SK-N-SH (cell line): ENCODE results near the gene STAG2. TPM values are rescaled to one million over a fixed set of nuclear protein-coding genes. Genes with fewer than 3 reads are reported as not detected.

ENCODE experiments used
- CTCF ChIA-PET: fragments of 300-600, 350-600 bp; formaldehyde crosslinking; extraction: SDS; loops from one replicate; lab custom pipeline; 2021; lab: Yijun Ruan, JAX
- POLR2A ChIA-PET: fragments of 350-600 bp; sonication (Branson Sonifier 250); formaldehyde crosslinking; extraction: SDS; loops from one replicate; lab custom pipeline; 2020; ENCODE audit warnings: antibody characterized with exemption, inconsistent platforms; lab: Yijun Ruan, JAX
- DNase-seq: peaks from one replicate; pipeline ENCODE4 v3.0.0; 2012
- H2AFZ ChIP-seq: fragments of 200-600 bp; sonication (generic); 2 replicates; pipeline ENCODE4 v1.8.1; 2016; ENCODE audit warnings: antibody characterized with exemption, mild to moderate bottlenecking, low read depth
- H3F3A ChIP-seq: fragments of 200-600 bp; sonication (generic); replicated peaks from 2 replicates; pipeline ENCODE3; 2016; ENCODE audit warnings: antibody characterized with exemption, mild to moderate bottlenecking; ENCODE audit not compliant: insufficient read depth
- H3K27ac ChIP-seq, 2 experiments: fragments of 200-500 bp in 1 of 2; fragments of 200-600 bp in 1 of 2; sonication (Bioruptor generic) in 1 of 2; sonication (generic), shearing (Covaris generic) in 1 of 2; 2 replicates each; pipeline versions ENCODE4 v1.5.1 to v1.6.1; 2014 to 2016; ENCODE audit warnings: low read depth in 2 of 2, inconsistent platforms in 1 of 2, low read length in 1 of 2, mild to moderate bottlenecking in 1 of 2, mixed read lengths in 1 of 2
- H3K27me3 ChIP-seq: fragments of 200-600 bp; sonication (generic), shearing (Covaris generic); 2 replicates; pipeline ENCODE4 v1.6.1; 2016; ENCODE audit warnings: mixed run types; ENCODE audit not compliant: insufficient read depth
- H3K36me3 ChIP-seq, 2 experiments: fragments of 200-500 bp in 1 of 2; fragments of 200-600 bp in 1 of 2; sonication (Bioruptor generic) in 1 of 2; sonication (generic) in 1 of 2; replicated peaks in 1 of 2; 2 replicates each; pipeline versions ENCODE3 to v1.5.1; 2014 to 2016; ENCODE audit warnings: low read length in 1 of 2, mild to moderate bottlenecking in 1 of 2; ENCODE audit not compliant: insufficient read depth in 2 of 2, control insufficient read depth in 1 of 2
- H3K4me1 ChIP-seq, 2 experiments: fragments of 200-500 bp in 1 of 2; fragments of 200-600 bp in 1 of 2; sonication (Bioruptor generic) in 1 of 2; sonication (generic), shearing (Covaris generic) in 1 of 2; 2 replicates each; pipeline versions ENCODE4 v1.5.1 to v1.6.1; 2014 to 2016; ENCODE audit warnings: low read depth in 1 of 2, low read length in 1 of 2, mixed run types in 1 of 2; ENCODE audit not compliant: insufficient read depth in 2 of 2, control insufficient read depth in 1 of 2
- H3K4me2 ChIP-seq: fragments of 200-600 bp; sonication (generic), shearing (Covaris generic); 2 replicates; pipeline ENCODE4 v1.6.1; 2017; ENCODE audit warnings: mixed run types
- H3K4me3 ChIP-seq, 2 experiments: fragments of 200-500 bp in 1 of 2; fragments of 200-600 bp in 1 of 2; sonication (Bioruptor generic) in 1 of 2; sonication (generic), shearing (Covaris generic) in 1 of 2; 2 replicates each; pipeline versions ENCODE4 v1.5.1 to v1.8.1; 2014 to 2016; ENCODE audit warnings: low read depth in 2 of 2, inconsistent platforms in 1 of 2, low read length in 1 of 2, mild to moderate bottlenecking in 1 of 2, mixed read lengths in 1 of 2, moderate library complexity in 1 of 2
- H3K79me2 ChIP-seq: fragments of 200-600 bp; sonication (generic); 2 replicates; pipeline ENCODE4 v1.8.1; 2017; ENCODE audit warnings: mild to moderate bottlenecking; ENCODE audit not compliant: insufficient read depth
- H3K9ac ChIP-seq: fragments of 200-600 bp; sonication (generic); 2 replicates; pipeline ENCODE4 v1.6.1; 2017; ENCODE audit warnings: mixed run types
- H3K9me2 ChIP-seq: fragments of 200-600 bp; sonication (generic); 2 replicates; pipeline ENCODE4 v1.6.1; 2017; ENCODE audit warnings: mixed run types
- H3K9me3 ChIP-seq: fragments of 200-600 bp; sonication (generic); 2 replicates; pipeline ENCODE4 v1.6.1; 2017; ENCODE audit warnings: mixed run types, mild to moderate bottlenecking, moderate library complexity
- H4K20me1 ChIP-seq: fragments of 200-600 bp; sonication (generic); 2 replicates; pipeline ENCODE4 v1.6.1; 2017; ENCODE audit warnings: mild to moderate bottlenecking, mixed run types; ENCODE audit not compliant: insufficient read depth
- EZH2phosphoT487 ChIP-seq: fragments of 200-600 bp; sonication (generic); IDR thresholded peaks from 2 replicates; pipeline ENCODE4 v1.6.1; 2017; ENCODE audit warnings: low read depth, mixed run types, mild to moderate bottlenecking, antibody characterized with exemption, moderate library complexity, borderline replicate concordance
- FOSL2 ChIP-seq: IDR thresholded peaks from 2 replicates; pipeline ENCODE4 v1.4.0; 2012; ENCODE audit warnings: low read depth, mild to moderate bottlenecking, moderate library complexity, borderline replicate concordance
- GABPA ChIP-seq: IDR thresholded peaks from 2 replicates; pipeline ENCODE4 v1.4.0; 2012; ENCODE audit warnings: low read depth, mild to moderate bottlenecking
- GATA2 ChIP-seq: sonication (generic); formaldehyde crosslinking; IDR thresholded peaks from 2 replicates; pipeline ENCODE4 v1.5.0; 2020; ENCODE audit warnings: mild to moderate bottlenecking, missing genetic modification reagents
- JUND ChIP-seq: IDR thresholded peaks from 2 replicates; pipeline ENCODE4 v1.4.0; 2012
- NFIC ChIP-seq: IDR thresholded peaks from 2 replicates; pipeline ENCODE4 v1.4.0; 2012; ENCODE audit warnings: borderline replicate concordance
- POLR2AphosphoS5 ChIP-seq: IDR thresholded peaks from 2 replicates; pipeline ENCODE4 v1.6.1; 2012; ENCODE audit warnings: low read depth, low read length
- RCOR1 ChIP-seq: fragments of 150-350 bp; IDR thresholded peaks from 2 replicates; pipeline ENCODE4 v1.6.1; 2017; ENCODE audit warnings: antibody characterized with exemption, low read length
- RFX5 ChIP-seq: IDR thresholded peaks from 2 replicates; pipeline ENCODE4 v1.6.1; 2012; ENCODE audit warnings: mild to moderate bottlenecking, improper control_type of control experiment, low read length
- RXRA ChIP-seq: IDR thresholded peaks from 2 replicates; pipeline ENCODE4 v1.4.0; 2012; ENCODE audit warnings: low read depth, mild to moderate bottlenecking, borderline replicate concordance
- SIN3A ChIP-seq: IDR thresholded peaks from 2 replicates; pipeline ENCODE4 v1.6.1; 2012; ENCODE audit warnings: low read depth, mild to moderate bottlenecking, low read length, moderate library complexity, borderline replicate concordance
- SMC3 ChIP-seq: IDR thresholded peaks from 2 replicates; pipeline ENCODE4 v1.6.1; 2012; ENCODE audit warnings: low read depth, low read length, improper control_type of control experiment
- TAF1 ChIP-seq: IDR thresholded peaks from 2 replicates; pipeline ENCODE4 v1.6.1; 2012; ENCODE audit warnings: low read depth, mild to moderate bottlenecking, low read length, moderate library complexity, borderline replicate concordance
- TCF12 ChIP-seq: IDR thresholded peaks from 2 replicates; pipeline ENCODE4 v1.4.0; 2012
- TEAD4 ChIP-seq: IDR thresholded peaks from 2 replicates; pipeline ENCODE4 v1.4.0; 2012; ENCODE audit warnings: mild to moderate bottlenecking, borderline replicate concordance; ENCODE audit not compliant: insufficient read depth
- USF1 ChIP-seq: IDR thresholded peaks from 2 replicates; pipeline ENCODE4 v1.4.0; 2012; ENCODE audit warnings: low read depth, borderline replicate concordance
- YY1 ChIP-seq: IDR thresholded peaks from 2 replicates; pipeline ENCODE4 v1.4.0; 2012; ENCODE audit warnings: low read depth, mild to moderate bottlenecking
- ZBTB33 ChIP-seq: IDR thresholded peaks from 2 replicates; pipeline ENCODE4 v1.4.0; 2012; ENCODE audit warnings: low read depth, borderline replicate concordance
- WGBS: methylation state at CpG from one replicate; pipeline ENCODE4 v1.1.6; 2017; ENCODE audit warnings: low lambda C conversion rate; 5-methylcytosine and 5-hydroxymethylcytosine counted together
- polyA plus RNA-seq, 3 experiments: library from polyadenylated mRNA; depleted of rRNA; stranded (reverse); fragments of >200 nt; gene quantifications; 2 replicates each; pipeline ENCODE4 v1.2.3, GENCODE V29; 2012
- TF ChIP-seq, protein P1 (sequence below): fragments of 200-600 bp; sonication (generic); IDR thresholded peaks from 2 replicates; pipeline ENCODE4 v1.6.1; 2017; ENCODE audit warnings: antibody characterized with exemption, mild to moderate bottlenecking, moderate library complexity
- TF ChIP-seq, protein P2 (sequence below): IDR thresholded peaks from 2 replicates; pipeline ENCODE4 v1.6.1; 2012; ENCODE audit warnings: mild to moderate bottlenecking, low read depth, low read length, moderate library complexity

The STAG2 gene
- polyA plus RNA-seq, 1 of the 3 experiments (the other 2 are of a cell fraction) = 11.3 TPM

- ChIA-PET POLR2A (no interaction called here), CTCF (interaction anchor here (2.2 kb wide), 1 partner anchor 10 kb away, joined by 5 read pairs; no protein-coding TSS in a partner anchor)
- no peak overlapping the region for H3K4me3 ChIP-seq
- TF ChIP-seq RXRA (no peak), GABPA (no peak), TAF1 (no peak), TCF12 (no peak), ZBTB33 (no peak), POLR2AphosphoS5 (no peak), YY1 (no peak), NFIC (no peak), SMC3 (no peak), FOSL2 (no peak), RCOR1 (no peak), RFX5 (no peak), TEAD4 (no peak), EZH2phosphoT487 (no peak), SIN3A (no peak), USF1 (no peak), GATA2 (no peak), JUND (no peak)
- TF ChIP-seq, protein P1, sequence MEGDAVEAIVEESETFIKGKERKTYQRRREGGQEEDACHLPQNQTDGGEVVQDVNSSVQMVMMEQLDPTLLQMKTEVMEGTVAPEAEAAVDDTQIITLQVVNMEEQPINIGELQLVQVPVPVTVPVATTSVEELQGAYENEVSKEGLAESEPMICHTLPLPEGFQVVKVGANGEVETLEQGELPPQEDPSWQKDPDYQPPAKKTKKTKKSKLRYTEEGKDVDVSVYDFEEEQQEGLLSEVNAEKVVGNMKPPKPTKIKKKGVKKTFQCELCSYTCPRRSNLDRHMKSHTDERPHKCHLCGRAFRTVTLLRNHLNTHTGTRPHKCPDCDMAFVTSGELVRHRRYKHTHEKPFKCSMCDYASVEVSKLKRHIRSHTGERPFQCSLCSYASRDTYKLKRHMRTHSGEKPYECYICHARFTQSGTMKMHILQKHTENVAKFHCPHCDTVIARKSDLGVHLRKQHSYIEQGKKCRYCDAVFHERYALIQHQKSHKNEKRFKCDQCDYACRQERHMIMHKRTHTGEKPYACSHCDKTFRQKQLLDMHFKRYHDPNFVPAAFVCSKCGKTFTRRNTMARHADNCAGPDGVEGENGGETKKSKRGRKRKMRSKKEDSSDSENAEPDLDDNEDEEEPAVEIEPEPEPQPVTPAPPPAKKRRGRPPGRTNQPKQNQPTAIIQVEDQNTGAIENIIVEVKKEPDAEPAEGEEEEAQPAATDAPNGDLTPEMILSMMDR = no peak
- TF ChIP-seq, protein P2, sequence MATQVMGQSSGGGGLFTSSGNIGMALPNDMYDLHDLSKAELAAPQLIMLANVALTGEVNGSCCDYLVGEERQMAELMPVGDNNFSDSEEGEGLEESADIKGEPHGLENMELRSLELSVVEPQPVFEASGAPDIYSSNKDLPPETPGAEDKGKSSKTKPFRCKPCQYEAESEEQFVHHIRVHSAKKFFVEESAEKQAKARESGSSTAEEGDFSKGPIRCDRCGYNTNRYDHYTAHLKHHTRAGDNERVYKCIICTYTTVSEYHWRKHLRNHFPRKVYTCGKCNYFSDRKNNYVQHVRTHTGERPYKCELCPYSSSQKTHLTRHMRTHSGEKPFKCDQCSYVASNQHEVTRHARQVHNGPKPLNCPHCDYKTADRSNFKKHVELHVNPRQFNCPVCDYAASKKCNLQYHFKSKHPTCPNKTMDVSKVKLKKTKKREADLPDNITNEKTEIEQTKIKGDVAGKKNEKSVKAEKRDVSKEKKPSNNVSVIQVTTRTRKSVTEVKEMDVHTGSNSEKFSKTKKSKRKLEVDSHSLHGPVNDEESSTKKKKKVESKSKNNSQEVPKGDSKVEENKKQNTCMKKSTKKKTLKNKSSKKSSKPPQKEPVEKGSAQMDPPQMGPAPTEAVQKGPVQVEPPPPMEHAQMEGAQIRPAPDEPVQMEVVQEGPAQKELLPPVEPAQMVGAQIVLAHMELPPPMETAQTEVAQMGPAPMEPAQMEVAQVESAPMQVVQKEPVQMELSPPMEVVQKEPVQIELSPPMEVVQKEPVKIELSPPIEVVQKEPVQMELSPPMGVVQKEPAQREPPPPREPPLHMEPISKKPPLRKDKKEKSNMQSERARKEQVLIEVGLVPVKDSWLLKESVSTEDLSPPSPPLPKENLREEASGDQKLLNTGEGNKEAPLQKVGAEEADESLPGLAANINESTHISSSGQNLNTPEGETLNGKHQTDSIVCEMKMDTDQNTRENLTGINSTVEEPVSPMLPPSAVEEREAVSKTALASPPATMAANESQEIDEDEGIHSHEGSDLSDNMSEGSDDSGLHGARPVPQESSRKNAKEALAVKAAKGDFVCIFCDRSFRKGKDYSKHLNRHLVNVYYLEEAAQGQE = no peak
- no peaks in the 10 kb centered on the region for H3K9me2 ChIP-seq
- 34% methylated on average over 2 of the region's 2 CpGs for WGBS
- no peaks in the 10 kb centered on the region for H3K36me3 ChIP-seq
- no peaks in the 10 kb centered on the region for H3K9me3 ChIP-seq
- H4K20me1 ChIP-seq = peaks cover 72% of the 10 kb centered on the region
- H3K27ac ChIP-seq = no peak overlapping the region
- no peaks in the 10 kb centered on the region for H3K4me1 ChIP-seq
- H3K27me3 ChIP-seq = no peaks in the 10 kb centered on the region
- H3K9ac ChIP-seq = no peak overlapping the region
- peaks cover 4% of the 10 kb centered on the region for H3F3A ChIP-seq
- no peak overlapping the region for H2AFZ ChIP-seq
- H3K79me2 ChIP-seq = peaks cover 96% of the 10 kb centered on the region
- H3K4me2 ChIP-seq = no peak overlapping the region
- no peak for DNase-seq
Observed at GRCh38 chrX:123986377-123986776, 24.9 kb downstream of the STAG2 start.
